GM18907 (cell line): Measurements from ENCODE around the gene CD2AP.
"Not testable (repeated sequence)": the region's sequence is repeated elsewhere in the genome, so short reads cannot be mapped to it uniquely, and the experiment has no call there.

Source experiments
- ATAC-seq: cut with Tn5 transposase; IDR thresholded peaks from one replicate; pipeline ENCODE4 v1.9.1; 2021; ENCODE audit warnings: mild to moderate bottlenecking, moderate library complexity; ENCODE audit not compliant: unreplicated experiment

Gene CD2AP

GRCh38 chr6:47495954-47496545, 18.5 kb downstream of the CD2AP start:
- ATAC-seq = no peak

- no peak for ATAC-seq
These were observed 19.5 kb downstream of the CD2AP start for GRCh38 chr6:47496935-47497579.

GRCh38 chr6:47502920-47503319, 25.3 kb downstream of the CD2AP start:
- no peak for ATAC-seq

GRCh38 chr6:47509937-47510336, 32.3 kb downstream of the CD2AP start:
- no peak for ATAC-seq

GRCh38 chr6:47512872-47513271, 35.3 kb downstream of the CD2AP start:
- no peak for ATAC-seq

GRCh38 chr6:47519279-47519678, 41.7 kb downstream of the CD2AP start:
- no peak for ATAC-seq

GRCh38 chr6:47520282-47520681, 42.7 kb downstream of the CD2AP start:
- ATAC-seq = no peak

- no peak for ATAC-seq
These were observed 44.4 kb downstream of the CD2AP start for GRCh38 chr6:47521961-47522360.

- ATAC-seq = no peak
These were observed 46.7 kb downstream of the CD2AP start for GRCh38 chr6:47524136-47524845.

- ATAC-seq = no peak
These were observed 47.9 kb downstream of the CD2AP start for GRCh38 chr6:47525330-47526057.

GRCh38 chr6:47527274-47527673, 49.7 kb downstream of the CD2AP start:
- ATAC-seq = no peak

- no peak for ATAC-seq
These were observed 52.1 kb downstream of the CD2AP start for GRCh38 chr6:47529734-47530133.

GRCh38 chr6:47532981-47533585, 55.5 kb downstream of the CD2AP start:
- no peak for ATAC-seq

GRCh38 chr6:47534063-47534462, 56.5 kb downstream of the CD2AP start:
- ATAC-seq = no peak

GRCh38 chr6:47535316-47536225, 58.0 kb downstream of the CD2AP start:
- no peak for ATAC-seq

- ATAC-seq = no peak
These were observed 59.3 kb downstream of the CD2AP start for GRCh38 chr6:47536816-47537401.

GRCh38 chr6:47545223-47545622, 67.6 kb downstream of the CD2AP start:
- no peak for ATAC-seq

GRCh38 chr6:47551670-47552069, 74.1 kb downstream of the CD2AP start:
- ATAC-seq = no peak

- ATAC-seq = no peak
These were observed 74.7 kb downstream of the CD2AP start for GRCh38 chr6:47552319-47552718.

GRCh38 chr6:47553243-47553642, 75.7 kb downstream of the CD2AP start:
- not testable (repeated sequence) for ATAC-seq
